Stimulated activated CD8-positive, alpha-beta memory T cell treated with anti-CD3 and anti-CD28 coated beads, Interleukin-4, amount 100 ng/mL, for 24 hours (primary cell): ENCODE data around the gene GATA1.

Experiments
- DNase-seq: peaks from one replicate; pipeline ENCODE4 v3.0.0-alpha.2; 2020; ENCODE audit warnings: low read depth

Gene GATA1

DNA sequence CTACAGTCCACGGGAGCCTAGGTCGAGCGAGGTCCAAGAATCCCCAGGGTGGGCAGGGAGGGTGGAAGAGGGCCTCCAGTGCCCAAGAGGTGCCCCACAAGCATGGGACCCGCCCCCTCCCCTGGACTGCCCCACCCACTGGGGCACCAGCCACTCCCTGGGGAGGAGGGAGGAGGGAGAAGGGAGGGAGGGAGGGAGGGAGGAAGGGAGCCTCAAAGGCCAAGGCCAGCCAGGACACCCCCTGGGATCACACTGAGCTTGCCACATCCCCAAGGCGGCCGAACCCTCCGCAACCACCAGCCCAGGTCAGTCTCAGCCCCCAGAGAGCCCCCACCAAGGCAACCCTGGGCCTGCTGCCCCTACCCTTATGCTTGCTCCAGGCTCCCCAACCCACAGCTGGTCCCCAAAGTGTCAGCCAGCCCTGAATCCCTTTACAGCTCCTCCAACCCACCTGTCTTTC is at the start of gene GATA1:
Gene GATA1 (plus strand): TSS at position 250 of the 460 bp plus-strand sequence. CDS start 4,520 bp downstream, outside the sequence.
- DNase-seq: no peak

DNA sequence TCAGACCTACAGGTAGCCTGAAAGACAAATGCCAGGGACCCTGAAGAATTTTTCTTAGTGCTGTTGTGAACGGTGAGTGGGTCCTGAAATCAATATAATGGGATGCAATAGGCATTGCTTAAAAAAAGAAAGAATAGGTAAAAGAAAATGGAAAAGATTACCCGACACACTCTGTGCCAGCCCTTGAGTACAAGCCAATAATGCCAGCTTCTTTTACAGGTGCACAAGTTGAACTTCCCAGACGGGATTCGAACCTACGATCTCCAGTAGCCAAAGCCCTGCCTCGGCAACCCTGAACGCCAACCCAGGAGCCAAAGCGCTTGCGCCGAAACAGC is 49.5 kb upstream of the GATA1 start:
- no peak for DNase-seq

DNA sequence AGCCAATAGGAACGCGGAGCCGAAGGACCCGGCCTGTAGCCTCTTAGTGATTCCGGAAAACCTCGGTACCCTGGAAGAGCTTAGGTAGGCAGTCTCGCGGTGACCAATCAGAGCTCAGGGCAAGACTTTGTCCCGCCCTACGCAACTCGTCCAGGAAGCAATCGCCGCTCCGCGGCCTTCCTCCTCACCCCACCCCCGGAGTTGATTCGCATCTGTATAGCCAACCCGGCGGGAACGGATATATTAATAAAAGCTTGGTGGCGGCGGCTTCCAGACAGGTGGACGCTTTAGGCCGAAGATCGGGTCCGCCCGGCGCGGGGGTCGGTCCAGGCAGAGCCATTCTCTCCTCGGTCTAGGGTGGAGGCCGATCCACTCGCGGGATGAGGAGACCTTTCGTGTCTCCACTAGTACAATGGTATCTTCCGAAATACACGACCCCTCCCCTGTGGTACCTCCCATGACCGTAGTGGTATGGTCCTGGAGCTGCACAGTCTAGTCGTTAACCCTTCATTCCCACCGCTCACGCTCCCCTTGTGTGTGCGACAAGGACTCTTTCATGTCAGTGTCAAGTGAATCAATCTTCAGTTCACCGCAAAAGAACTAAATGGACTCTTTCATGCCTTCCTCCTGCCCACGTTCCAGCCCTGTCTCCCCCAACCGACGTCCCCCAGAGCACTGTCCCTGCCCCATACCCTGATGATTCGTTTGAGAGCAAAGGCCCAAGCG is 49.0 kb upstream of the GATA1 start:
- peak; percentile 68 for DNase-seq

DNA sequence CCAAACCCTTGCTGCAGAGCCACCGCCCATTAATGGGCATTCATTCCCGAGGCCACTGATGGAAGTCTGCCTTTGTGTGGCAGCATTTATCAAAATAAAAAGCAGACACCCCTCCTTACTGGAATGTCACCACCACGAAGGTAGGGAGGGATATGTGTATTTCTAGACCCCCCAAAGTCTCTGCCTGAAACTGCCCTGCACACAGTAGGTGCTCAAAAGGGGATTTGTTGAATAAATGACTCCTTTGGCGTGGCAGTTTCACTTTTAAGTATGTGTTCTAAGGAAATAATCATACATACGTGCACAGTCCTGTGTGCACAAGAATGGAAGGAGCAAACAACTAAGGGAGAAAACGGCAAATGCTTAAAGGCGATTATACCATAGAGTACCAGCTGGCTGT is 48.5 kb upstream of the GATA1 start:
- DNase-seq: no peak

DNA sequence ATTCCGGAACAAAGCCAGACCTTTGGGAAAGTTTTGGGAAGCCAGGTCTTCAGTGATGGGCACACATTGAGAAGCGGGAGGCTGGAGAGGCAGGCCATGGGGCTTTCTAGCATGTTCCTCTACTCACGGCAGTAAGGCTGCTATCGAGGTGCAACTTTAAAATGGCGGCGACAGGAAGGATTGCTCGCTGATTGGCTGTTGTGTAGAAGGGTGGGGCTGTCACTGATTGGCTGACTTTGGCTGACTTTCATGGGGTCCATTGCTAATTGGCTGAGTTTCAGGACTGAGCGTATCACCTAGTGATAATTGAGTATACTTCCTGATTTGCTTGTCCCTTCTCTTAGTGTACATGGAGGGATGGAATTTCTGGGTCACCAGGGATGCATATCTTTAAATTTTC is 44.6 kb upstream of the GATA1 start:
- no peak for DNase-seq

DNA sequence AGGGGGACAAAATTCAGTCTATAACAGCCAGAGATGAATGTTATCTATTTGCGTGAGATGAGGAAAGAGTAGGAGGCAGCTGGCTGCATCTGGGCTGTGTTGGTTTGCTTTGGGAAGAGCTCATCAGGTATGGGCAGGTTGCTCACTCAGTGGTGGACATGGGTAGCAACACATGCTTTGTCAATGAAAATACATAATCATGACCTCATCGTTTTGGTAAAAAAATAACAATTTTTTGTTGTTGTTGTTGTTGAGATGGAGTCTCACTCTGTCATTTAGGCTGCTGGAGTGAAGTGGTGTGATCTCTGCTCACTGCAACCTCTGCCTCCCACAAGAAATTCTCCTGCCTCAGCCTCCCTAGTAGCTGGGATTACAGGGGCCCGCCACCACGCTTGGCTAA is 41.2 kb upstream of the GATA1 start:
- no peak for DNase-seq

DNA sequence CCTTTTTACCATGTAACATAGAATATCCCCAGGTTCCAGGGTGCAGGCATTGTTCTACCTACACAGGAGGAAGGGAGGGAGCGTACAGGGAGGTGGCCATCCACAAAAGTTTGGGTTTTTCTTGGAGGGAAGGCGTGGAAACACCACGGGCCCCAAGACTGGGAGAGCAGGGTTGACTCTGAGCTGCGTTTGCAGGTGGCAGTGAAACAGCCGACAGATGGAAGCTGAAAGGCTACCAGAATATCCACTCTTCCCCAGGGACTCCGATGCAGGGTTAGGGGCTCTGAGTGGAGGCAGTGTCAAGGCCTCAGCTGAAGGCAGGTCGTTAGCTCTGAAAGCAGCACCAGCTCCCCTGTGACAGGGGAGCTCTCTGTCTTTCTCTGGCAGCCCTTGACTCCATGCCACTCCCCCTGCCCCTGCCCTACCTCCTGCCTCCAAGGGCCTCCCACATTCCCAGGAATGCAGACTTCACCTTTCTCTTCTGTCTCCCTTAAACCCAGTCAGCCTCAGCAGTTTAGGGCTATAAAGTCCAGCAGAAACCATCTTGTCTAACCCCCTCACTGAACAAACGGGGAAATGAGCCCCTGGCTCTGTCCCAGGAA is 38.9 kb upstream of the GATA1 start:
- no peak for DNase-seq

DNA sequence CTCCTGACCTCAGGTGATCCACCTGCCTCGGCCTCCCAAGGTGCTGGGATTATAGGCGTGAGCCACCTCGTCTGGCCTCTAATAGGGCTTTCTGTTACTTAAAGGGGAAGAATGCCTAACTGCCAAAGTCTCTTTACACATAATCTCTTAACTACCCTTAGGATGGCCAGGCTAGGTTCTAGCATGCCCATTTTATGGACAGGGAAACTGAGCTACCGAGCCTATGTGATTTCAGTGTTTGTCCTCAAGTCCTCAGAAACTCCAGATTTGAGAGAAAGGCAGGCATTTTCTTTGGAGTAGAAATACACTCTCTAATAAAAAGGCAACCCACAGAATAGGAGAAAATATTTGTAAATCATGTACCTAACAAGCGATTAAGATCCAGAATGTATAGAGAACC is 37.2 kb upstream of the GATA1 start:
- no peak for DNase-seq

DNA sequence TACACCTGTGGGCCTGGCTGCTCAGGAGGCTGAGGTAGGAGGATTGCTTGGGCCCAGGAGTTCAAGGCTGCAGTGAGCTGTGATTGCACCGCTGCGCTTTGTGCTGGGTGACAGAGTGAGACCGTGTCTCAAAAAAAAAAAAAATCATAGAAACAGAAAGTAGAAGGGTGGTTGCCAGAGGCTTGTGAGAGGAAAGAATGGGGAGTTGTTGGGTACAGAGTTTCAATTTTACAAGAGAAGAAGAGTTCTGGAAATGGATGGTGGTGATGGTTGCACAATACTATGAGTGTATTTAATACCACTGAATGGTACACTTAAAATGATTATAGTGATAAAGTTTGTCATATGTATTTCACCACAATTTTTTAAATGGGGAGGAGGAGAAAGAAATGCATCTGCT is 35.0 kb upstream of the GATA1 start:
- no peak for DNase-seq

DNA sequence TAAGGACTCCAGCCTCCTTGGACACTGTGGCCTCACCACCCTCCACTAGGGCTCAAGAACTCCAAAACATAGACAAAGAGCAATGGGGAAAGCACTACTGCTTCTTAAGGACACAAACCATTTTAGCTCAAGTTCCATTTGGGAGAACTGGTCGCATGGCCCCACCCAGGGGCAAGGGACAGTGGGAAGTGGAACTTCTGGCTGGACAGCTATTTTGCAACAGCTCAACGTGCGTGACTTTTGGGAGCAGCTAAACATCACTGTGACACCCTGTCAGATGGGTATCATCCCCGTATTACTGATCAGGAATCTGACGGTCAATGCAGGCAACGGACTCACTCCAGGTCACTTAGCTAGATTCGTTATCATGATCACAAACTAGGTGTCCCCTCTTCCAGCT is 33.9 kb upstream of the GATA1 start:
- no peak for DNase-seq

DNA sequence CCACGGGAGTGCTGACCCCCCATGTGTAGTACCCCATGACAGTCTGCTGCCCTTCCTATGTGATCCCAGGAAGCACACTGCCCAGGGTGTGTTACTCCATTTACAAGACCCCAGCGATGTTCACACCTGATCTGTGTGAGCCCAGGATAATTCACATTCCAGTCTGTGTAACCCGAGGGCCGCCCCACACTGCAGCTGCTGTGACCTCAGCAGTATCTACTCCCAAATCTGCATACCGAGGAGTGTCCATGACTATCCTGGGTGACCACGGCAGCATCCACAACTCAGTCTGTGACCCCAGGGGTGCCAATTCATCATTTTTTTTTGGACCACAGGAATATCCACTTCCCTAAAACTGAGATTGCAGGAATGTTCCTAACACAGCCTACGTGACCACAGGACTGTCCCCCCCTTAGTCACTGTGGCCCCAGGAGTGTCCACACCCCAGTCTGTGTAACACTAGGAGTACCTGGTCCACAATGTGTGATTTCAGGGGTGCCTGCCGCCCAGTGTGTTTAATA is 32.6 kb upstream of the GATA1 start:
- no peak for DNase-seq

DNA sequence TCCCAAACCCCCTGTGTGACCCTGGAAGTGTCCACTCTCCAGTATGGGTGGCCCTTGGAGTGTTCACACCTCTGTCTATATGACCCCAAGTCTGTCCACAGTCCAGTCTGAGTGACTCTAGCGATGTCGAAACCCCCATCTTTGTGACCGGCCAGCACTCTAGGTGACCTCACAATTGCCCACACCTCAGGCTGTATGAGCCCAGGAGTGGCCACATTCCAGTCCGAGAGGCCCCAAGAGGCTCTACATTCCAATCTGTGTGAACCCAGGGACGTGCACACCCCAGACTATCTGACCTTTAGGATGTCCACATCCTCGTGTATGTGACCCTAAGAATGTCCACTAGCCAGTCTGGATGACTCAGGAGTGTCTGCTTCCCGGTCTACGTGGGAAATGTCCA is 32.2 kb upstream of the GATA1 start:
- no peak for DNase-seq

DNA sequence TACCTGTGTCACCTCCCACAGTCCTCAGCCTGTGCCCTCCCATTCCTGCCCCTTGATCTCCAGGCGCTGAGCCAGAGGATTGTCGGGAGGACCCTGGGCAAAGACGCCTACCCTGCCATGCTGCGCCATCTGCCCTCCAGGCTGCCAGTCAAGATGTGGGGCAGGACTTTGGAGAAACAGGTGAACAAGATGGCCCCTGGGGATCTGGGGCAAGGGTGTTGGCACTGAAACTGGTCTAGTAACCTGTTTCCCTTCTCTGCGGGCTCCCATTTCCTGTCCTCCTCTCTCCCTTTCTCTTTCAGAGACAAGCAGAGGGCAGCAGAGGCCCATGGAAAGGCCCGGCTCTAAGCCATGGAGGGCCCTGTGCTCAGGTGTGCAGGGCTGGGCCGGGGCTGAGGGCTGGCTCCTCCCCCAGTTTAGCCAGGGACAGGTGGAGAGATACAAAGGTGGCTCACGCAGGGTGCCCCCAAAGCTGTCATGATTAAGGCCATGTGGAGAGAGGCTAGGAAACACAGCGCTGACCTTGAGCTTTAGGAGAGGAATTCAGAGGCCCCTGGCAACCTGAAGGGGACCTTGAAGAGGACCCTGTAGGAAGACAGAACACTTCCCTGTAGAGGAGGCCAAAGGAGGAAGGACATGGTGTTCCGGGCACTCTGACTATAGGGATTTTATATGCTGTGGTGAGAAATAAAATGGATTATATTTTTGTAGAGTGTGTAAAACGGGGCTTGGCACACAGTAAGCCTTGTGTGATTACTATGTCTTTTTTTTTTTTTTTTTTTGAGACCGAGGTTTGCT is 24.5 kb upstream of the GATA1 start, which contains the start of gene GLOD5:
Gene GLOD5 (plus strand): TSS at position 74 of the 798 bp plus-strand sequence. CDS start 44 bp downstream, at position 118.
- no peak for DNase-seq

DNA sequence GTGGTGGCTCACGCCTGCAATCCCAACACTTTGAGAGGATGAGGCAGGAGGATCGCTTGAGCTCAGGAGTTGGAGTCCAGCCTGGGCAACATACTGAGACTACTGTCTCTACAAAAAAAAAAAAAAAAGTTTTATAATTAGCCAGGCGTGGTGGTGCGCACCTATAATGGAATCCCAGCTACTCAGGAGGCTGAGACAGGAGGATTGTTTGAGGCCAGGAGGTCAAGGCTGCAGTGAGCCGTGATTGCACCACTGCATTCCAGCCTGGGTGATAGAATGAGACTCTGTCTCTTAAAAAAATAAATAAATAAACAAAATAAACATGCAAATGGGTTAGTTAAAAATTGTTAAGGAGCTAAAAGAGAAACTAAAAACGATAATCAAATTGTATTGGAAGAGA is 17.2 kb upstream of the GATA1 start:
- no peak for DNase-seq

DNA sequence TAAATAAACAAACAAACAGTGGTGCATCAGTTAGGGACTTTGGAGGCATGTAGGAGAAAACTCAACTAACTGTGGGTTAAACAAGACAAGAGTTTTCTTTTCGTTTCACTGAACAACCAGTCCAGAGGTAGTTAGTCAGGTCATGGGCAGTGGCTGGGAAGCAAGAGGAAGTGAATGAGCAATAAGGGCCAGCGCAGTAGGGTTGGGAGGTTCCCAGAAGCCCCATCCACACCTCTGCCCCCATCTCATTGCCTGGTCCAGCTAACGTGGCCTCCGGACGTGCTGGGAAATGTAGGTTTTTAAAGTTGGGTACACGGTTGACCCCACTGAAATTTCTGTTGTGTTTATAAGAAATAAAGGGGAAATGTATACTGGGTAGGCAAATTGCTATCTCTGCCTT is 16.1 kb upstream of the GATA1 start:
- no peak for DNase-seq

DNA sequence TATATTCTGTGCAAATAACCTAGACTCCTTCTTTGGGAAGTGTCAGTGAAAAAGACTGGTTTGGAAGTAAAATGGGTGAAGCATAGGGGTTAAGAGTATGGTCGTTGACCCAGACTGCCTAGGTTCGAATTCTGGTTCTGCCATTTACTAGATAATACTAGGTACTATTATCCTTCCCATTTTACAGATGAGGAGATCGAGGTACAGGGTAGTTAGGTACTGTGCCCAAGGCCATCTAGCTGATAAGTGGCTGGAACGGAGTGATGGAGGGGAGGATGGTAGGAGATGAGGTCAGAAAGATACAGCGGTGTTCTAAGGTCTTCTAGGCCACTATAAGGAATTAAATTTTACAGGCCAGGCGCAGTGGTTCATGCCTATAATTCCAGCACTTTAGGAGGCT is 13.8 kb upstream of the GATA1 start:
- DNase-seq: no peak

DNA sequence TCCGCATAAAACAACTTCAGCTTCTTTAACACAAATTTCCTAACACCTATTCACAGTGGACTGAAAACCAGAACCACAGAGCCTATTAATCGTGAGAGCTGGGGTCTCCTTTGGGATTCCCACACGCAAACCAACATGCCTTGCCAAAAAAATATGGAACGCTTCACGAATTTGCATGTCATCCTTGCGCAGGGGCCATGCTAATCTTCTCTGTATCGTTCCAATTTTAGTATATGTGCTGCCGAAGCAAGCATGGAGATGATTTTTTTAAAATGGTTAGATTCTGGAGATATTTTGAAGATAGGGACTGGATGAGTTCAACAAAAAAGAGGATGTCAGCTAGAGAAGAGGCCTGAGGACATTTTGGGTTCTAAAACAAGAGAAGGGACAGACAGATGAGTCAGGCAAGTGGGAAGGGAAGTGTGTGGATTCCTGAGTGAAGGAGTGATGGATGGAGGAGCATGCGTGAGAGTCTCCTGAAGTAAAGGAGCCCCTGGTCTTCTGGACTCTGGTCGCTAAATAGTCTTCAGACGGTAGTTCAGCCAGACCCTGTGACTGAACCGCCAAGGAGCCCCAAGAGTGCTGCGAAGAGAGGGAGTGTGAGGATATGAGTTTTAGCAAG is 9.5 kb upstream of the GATA1 start:
- no peak for DNase-seq

DNA sequence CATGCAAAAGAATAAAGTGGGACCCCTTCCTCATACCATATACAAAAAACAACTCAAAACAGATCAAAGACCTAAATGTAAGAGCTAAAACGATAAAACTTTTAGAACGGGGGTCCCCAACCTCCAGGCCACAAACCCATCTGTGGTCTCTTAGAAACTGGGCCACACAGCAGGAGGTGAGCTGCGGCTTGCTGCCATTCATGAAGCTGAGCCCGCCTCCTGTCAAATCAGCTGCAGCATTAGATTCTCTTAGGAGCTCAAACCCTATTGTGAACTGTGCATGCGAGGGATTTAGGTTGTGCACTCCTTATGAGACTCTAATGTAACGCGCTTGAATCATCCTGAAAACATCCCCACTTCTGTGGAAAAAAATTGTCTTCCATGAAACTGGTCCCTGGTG is 7.0 kb upstream of the GATA1 start:
- no peak for DNase-seq

DNA sequence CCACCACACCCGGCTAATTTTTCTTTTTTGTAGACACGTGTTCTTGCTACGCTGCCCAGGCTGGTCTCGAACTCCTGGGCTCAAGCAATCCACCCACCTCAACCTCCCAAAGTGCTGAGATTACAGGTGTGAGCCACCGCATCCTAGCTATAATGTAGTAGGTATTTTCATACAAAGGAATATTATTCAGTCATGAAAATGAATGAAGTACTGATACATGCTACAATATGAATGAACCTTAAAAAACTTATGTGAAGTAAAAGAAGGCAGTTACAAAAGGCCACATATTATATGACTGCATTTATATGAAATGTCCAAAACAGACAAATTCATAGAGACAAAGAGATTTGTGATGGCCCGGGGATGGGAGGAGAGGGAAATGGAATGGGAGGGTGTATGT is 4.7 kb upstream of the GATA1 start:
- DNase-seq: no peak

DNA sequence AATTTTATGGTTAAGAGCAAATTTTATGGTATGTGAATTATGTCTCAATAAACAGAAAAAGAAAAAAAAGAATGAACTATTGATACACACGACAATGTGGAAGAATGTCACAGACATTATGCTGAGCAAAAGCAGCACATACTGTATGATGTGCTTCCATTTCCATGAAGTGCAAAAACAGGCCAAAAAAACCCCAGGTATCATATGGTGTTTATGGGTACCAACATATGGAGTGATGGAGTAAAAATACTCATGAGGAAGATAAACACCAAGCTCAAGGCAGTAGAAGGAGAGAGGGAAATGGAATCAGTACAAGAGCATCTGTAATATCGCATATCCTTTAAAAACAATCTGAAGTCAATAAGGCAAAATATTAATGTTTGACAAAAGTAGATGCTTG is 4.2 kb upstream of the GATA1 start:
- DNase-seq: no peak

DNA sequence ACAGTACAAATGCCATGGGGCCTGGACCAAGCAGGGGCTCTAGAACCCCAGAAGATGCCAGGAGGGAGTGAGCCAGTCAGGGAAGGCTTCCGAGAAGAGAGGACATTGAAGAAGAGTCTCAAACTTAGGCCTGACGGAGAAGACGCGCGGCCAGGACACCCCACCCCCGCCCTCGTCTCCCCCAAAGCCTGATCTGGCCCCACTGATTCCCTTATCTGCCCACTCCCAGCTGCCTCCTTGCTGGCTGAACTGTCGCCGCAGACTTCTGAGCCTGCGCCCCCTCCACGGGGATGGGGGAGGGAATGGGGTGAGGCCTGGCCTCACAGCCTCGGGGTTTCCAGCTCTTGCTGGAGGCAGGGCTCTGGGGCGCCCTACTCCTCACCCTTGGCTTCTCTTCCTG is 3.6 kb upstream of the GATA1 start:
- DNase-seq: no peak

DNA sequence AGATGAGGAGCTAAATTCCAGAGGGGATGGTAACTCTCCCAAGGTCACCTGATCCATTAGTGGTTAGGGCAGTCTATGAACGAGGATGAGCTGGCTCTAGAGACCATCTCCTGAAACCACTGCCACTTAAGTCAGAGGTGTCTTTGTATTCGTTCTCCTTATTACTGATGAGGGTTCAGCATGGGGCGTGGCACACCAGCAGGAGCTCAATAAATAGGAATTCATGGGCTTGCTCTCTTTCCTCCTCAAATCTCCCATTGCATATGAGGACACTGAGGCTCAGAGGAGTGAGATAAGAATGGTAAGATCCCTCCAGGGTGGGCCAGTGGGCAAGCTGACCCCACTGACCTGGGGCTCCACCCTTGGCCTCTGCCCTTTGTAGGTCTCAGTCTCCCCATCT is 1.7 kb upstream of the GATA1 start:
- DNase-seq: no peak

DNA sequence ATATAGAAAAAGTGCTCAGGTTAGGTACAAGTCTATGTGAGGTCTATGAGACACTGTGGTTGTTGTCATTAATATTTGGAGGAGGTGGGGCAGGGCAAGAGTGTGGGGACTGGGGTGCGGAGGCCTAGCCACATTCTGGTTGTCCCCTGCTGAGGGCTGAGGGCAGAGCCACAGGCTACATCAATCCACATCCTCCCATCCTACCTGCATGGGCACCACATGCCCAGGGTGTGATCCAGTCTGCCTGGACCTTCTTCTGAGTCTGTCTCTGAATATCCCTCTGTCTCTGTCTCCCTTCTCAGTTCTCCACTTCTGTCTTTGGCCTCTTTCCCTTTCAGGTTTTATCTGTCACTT is 1.2 kb upstream of the GATA1 start:
- no peak for DNase-seq
